GM19455 (cell line): ENCODE measurements around the gene IFT172.
"Not testable (repeated sequence)": the region's sequence is repeated elsewhere in the genome, so short reads cannot be mapped to it uniquely, and the experiment has no call there.

Experiments
- ATAC-seq: cut with Tn5 transposase; IDR thresholded peaks from one replicate; pipeline ENCODE4 v1.9.1; 2021; ENCODE audit not compliant: unreplicated experiment

Gene IFT172

GRCh38 chr2:27489498-27490397, at the start of gene IFT172:
TSS of gene IFT172 (minus strand) at chr2:27489743. CDS start at chr2:27489653, 90 bp downstream.
- ATAC-seq = peak; percentile 98

GRCh38 chr2:27538839-27539450, 49.4 kb upstream of the IFT172 start:
- ATAC-seq = not testable (repeated sequence)

- no peak for ATAC-seq
Observed at GRCh38 chr2:27537287-27537686, 47.7 kb upstream of the IFT172 start.

- no peak for ATAC-seq
Observed at GRCh38 chr2:27531983-27532382, 42.4 kb upstream of the IFT172 start.

GRCh38 chr2:27527182-27527581, 37.6 kb upstream of the IFT172 start:
- no peak for ATAC-seq

GRCh38 chr2:27522400-27522945, 32.9 kb upstream of the IFT172 start:
- ATAC-seq = no peak

- ATAC-seq = no peak
Observed at GRCh38 chr2:27520316-27520715, 30.8 kb upstream of the IFT172 start.

- ATAC-seq = no peak
Observed at GRCh38 chr2:27518782-27519113, 29.2 kb upstream of the IFT172 start.

- no peak for ATAC-seq
Observed at GRCh38 chr2:27518113-27518781, 28.7 kb upstream of the IFT172 start.

- no peak for ATAC-seq
Observed at GRCh38 chr2:27509326-27509725, 19.8 kb upstream of the IFT172 start.

GRCh38 chr2:27507293-27507692, 17.8 kb upstream of the IFT172 start:
- ATAC-seq = no peak

GRCh38 chr2:27506587-27506986, 17.0 kb upstream of the IFT172 start:
- no peak for ATAC-seq

- ATAC-seq = no peak
Observed at GRCh38 chr2:27502142-27502541, 12.6 kb upstream of the IFT172 start.

GRCh38 chr2:27501042-27501441, 11.5 kb upstream of the IFT172 start:
- ATAC-seq = no peak

GRCh38 chr2:27498975-27499374, 9.4 kb upstream of the IFT172 start:
- ATAC-seq = no peak

GRCh38 chr2:27497288-27497627, 7.7 kb upstream of the IFT172 start:
- ATAC-seq = no peak

- ATAC-seq = no peak
Observed at GRCh38 chr2:27496357-27497287, 7.1 kb upstream of the IFT172 start, which contains the start of gene GCKR. TSS of gene GCKR (plus strand) at chr2:27496839. CDS start at chr2:27496905, 66 bp downstream.

GRCh38 chr2:27495840-27496356, 6.4 kb upstream of the IFT172 start:
- ATAC-seq = no peak

GRCh38 chr2:27494944-27495554, 5.5 kb upstream of the IFT172 start, which contains the start of gene FNDC4:
TSS of gene FNDC4 (minus strand) at chr2:27495200. CDS start at chr2:27494679, 521 bp downstream.
- no peak for ATAC-seq
